OCI-LY7 (cell line): ENCODE measurements around the gene ZDHHC22. TPM values are rescaled to one million over a fixed set of nuclear protein-coding genes. Genes with fewer than 3 reads are reported as not detected.

Experiments
- total RNA-seq, 2 experiments: library from RNA; depleted of rRNA in 1 of 2; stranded (reverse); fragments of >200 nt in 1 of 2; shearing (Covaris generic) in 1 of 2; gene quantifications; 2 replicates each; pipeline ENCODE4 v1.2.3, GENCODE V29; 2014 to 2022

ZDHHC22 gene
- total RNA-seq, 2 experiments from 2014 or later: not detected

Other genes with a start within 250 kb of the ZDHHC22 start
- 18.8 and 25.8 TPM in 2 replicates for gene IRF2BPL, start 113.1 kb downstream of the ZDHHC22 start, total RNA-seq (2014; rRNA removed; shearing (Covaris generic))
- gene IRF2BPL, start 113.1 kb downstream of the ZDHHC22 start, total RNA-seq (2022): 23.7 and 23.8 TPM in 2 replicates
- 31.7 and 43.4 TPM in 2 replicates for gene CIPC, start 43.5 kb downstream of the ZDHHC22 start, total RNA-seq (2014; rRNA removed; shearing (Covaris generic))
- 20.9 and 24.1 TPM in 2 replicates for gene CIPC, start 43.5 kb downstream of the ZDHHC22 start, total RNA-seq (2022)
- gene TMEM63C, start 40.0 kb upstream of the ZDHHC22 start, total RNA-seq (2014; rRNA removed; shearing (Covaris generic)): 0.41 and 0.79 TPM in 2 replicates
- gene TMEM63C, start 40.0 kb upstream of the ZDHHC22 start, total RNA-seq (2022): 4.7 and 6.6 TPM in 2 replicates
- gene NGB, start 129.4 kb upstream of the ZDHHC22 start, total RNA-seq (2014; rRNA removed; shearing (Covaris generic)): not detected in 2 replicates
- gene NGB, start 129.4 kb upstream of the ZDHHC22 start, total RNA-seq (2022): not detected in 2 replicates
- 5.9 and 8.2 TPM in 2 replicates for gene POMT2, start 179.1 kb upstream of the ZDHHC22 start, total RNA-seq (2014; rRNA removed; shearing (Covaris generic))
- 28.3 and 31.4 TPM in 2 replicates for gene POMT2, start 179.1 kb upstream of the ZDHHC22 start, total RNA-seq (2022)
- gene GSTZ1, start 179.2 kb upstream of the ZDHHC22 start, total RNA-seq (2014; rRNA removed; shearing (Covaris generic)): 39.9 and 43.0 TPM in 2 replicates
- gene GSTZ1, start 179.2 kb upstream of the ZDHHC22 start, total RNA-seq (2022): 53.6 and 55.6 TPM in 2 replicates
- 19.5 and 21.9 TPM in 2 replicates for gene TMED8, start 235.3 kb upstream of the ZDHHC22 start, total RNA-seq (2014; rRNA removed; shearing (Covaris generic))
- gene TMED8, start 235.3 kb upstream of the ZDHHC22 start, total RNA-seq (2022): 45.4 and 46.2 TPM in 2 replicates
- 1.1 and 1.6 TPM in 2 replicates for gene SAMD15, start 235.6 kb upstream of the ZDHHC22 start, total RNA-seq (2014; rRNA removed; shearing (Covaris generic))
- 0.70 and 2.0 TPM in 2 replicates for gene SAMD15, start 235.6 kb upstream of the ZDHHC22 start, total RNA-seq (2022)